KOPT-K1 (cell line): ENCODE results near the gene TOPBP1.

Source experiments
- H3K27ac ChIP-seq: fragments of 200-600 bp; sonication (generic); 2 replicates; pipeline ENCODE4 v1.5.1; 2016; ENCODE audit warnings: antibody characterized with exemption, mild to moderate bottlenecking, low read depth, low read length; ENCODE audit not compliant: poor library complexity, severe bottlenecking
- H3K36me3 ChIP-seq: fragments of 200-600 bp; sonication (generic); 2 replicates; pipeline ENCODE4 v1.5.1; 2017; ENCODE audit warnings: antibody characterized with exemption, mild to moderate bottlenecking, low read length, moderate library complexity; ENCODE audit not compliant: insufficient read depth
- H3K9me3 ChIP-seq: fragments of 200-600 bp; sonication (generic); 2 replicates; pipeline ENCODE4 v1.5.1; 2017; ENCODE audit warnings: antibody characterized with exemption, low read length, mild to moderate bottlenecking; ENCODE audit not compliant: insufficient read depth, poor library complexity, severe bottlenecking

The TOPBP1 gene

GRCh38 chr3:133655731-133656515 lies 5.8 kb downstream of the TOPBP1 start:
- H3K9me3 ChIP-seq: no peaks in the 10 kb centered on the region
- H3K36me3 ChIP-seq: peaks cover 94% of the 10 kb centered on the region
- no peak overlapping the region for H3K27ac ChIP-seq

GRCh38 chr3:133649486-133650068 lies 12.2 kb downstream of the TOPBP1 start:
- Histone ChIP-seq H3K36me3 (peaks cover 100% of the 10 kb centered on the region), H3K9me3 (no peaks in the 10 kb centered on the region), H3K27ac (no peak overlapping the region)

GRCh38 chr3:133644768-133645167 lies 17.0 kb downstream of the TOPBP1 start:
- Histone ChIP-seq H3K36me3 (peaks cover 100% of the 10 kb centered on the region), H3K27ac (no peak overlapping the region), H3K9me3 (no peaks in the 10 kb centered on the region)

- H3K36me3 ChIP-seq: peaks cover 100% of the 10 kb centered on the region
- no peak overlapping the region for H3K27ac ChIP-seq
- H3K9me3 ChIP-seq: no peaks in the 10 kb centered on the region
These were observed 18.1 kb downstream of the TOPBP1 start for GRCh38 chr3:133643611-133644010.

- Histone ChIP-seq H3K27ac (no peak overlapping the region), H3K36me3 (peaks cover 100% of the 10 kb centered on the region), H3K9me3 (no peaks in the 10 kb centered on the region)
These were observed 20.5 kb downstream of the TOPBP1 start for GRCh38 chr3:133641254-133641653.

GRCh38 chr3:133633439-133633838 lies 28.3 kb downstream of the TOPBP1 start:
- Histone ChIP-seq H3K36me3 (peaks cover 100% of the 10 kb centered on the region), H3K27ac (no peak overlapping the region), H3K9me3 (no peaks in the 10 kb centered on the region)

- Histone ChIP-seq H3K36me3 (peaks cover 100% of the 10 kb centered on the region), H3K9me3 (no peaks in the 10 kb centered on the region), H3K27ac (no peak overlapping the region)
These were observed 32.6 kb downstream of the TOPBP1 start for GRCh38 chr3:133629146-133629545.

- peaks cover 100% of the 10 kb centered on the region for H3K36me3 ChIP-seq
- no peaks in the 10 kb centered on the region for H3K9me3 ChIP-seq
- H3K27ac ChIP-seq: no peak overlapping the region
These were observed 34.0 kb downstream of the TOPBP1 start for GRCh38 chr3:133627789-133628188.

- Histone ChIP-seq H3K27ac (no peak overlapping the region), H3K36me3 (peaks cover 100% of the 10 kb centered on the region), H3K9me3 (no peaks in the 10 kb centered on the region)
These were observed 41.5 kb downstream of the TOPBP1 start for GRCh38 chr3:133620066-133620784.

- no peak overlapping the region for H3K27ac ChIP-seq
- no peaks in the 10 kb centered on the region for H3K9me3 ChIP-seq
- peaks cover 100% of the 10 kb centered on the region for H3K36me3 ChIP-seq
These were observed 50.2 kb downstream of the TOPBP1 start for GRCh38 chr3:133611534-133611933.

GRCh38 chr3:133610031-133610430 lies 51.7 kb downstream of the TOPBP1 start:
- Histone ChIP-seq H3K36me3 (peaks cover 100% of the 10 kb centered on the region), H3K27ac (no peak overlapping the region), H3K9me3 (no peaks in the 10 kb centered on the region)

- Histone ChIP-seq H3K36me3 (peaks cover 99% of the 10 kb centered on the region), H3K9me3 (no peaks in the 10 kb centered on the region), H3K27ac (no peak overlapping the region)
These were observed 53.4 kb downstream of the TOPBP1 start for GRCh38 chr3:133608388-133608787.

- no peak overlapping the region for H3K27ac ChIP-seq
- H3K36me3 ChIP-seq: peaks cover 99% of the 10 kb centered on the region
- no peaks in the 10 kb centered on the region for H3K9me3 ChIP-seq
These were observed 53.9 kb downstream of the TOPBP1 start for GRCh38 chr3:133607816-133608215.

GRCh38 chr3:133606902-133607301 lies 54.8 kb downstream of the TOPBP1 start:
- peaks cover 99% of the 10 kb centered on the region for H3K36me3 ChIP-seq

GRCh38 chr3:133606342-133606741 lies 55.4 kb downstream of the TOPBP1 start:
- no peak overlapping the region for H3K27ac ChIP-seq
- peaks cover 99% of the 10 kb centered on the region for H3K36me3 ChIP-seq
- H3K9me3 ChIP-seq: no peaks in the 10 kb centered on the region

More at GRCh38 chr3:133606902-133607301, 54.8 kb downstream of the TOPBP1 start:
- Histone ChIP-seq H3K9me3 (no peaks in the 10 kb centered on the region), H3K27ac (no peak overlapping the region)
